Measurements from ENCODE around the gene FANCB. TPM values are rescaled to one million over a fixed set of nuclear protein-coding genes. Genes with fewer than 3 reads are reported as not detected.

FANCB gene
- total RNA-seq, 1 experiment from 2014 or later, result 13.6 TPM

DNA sequence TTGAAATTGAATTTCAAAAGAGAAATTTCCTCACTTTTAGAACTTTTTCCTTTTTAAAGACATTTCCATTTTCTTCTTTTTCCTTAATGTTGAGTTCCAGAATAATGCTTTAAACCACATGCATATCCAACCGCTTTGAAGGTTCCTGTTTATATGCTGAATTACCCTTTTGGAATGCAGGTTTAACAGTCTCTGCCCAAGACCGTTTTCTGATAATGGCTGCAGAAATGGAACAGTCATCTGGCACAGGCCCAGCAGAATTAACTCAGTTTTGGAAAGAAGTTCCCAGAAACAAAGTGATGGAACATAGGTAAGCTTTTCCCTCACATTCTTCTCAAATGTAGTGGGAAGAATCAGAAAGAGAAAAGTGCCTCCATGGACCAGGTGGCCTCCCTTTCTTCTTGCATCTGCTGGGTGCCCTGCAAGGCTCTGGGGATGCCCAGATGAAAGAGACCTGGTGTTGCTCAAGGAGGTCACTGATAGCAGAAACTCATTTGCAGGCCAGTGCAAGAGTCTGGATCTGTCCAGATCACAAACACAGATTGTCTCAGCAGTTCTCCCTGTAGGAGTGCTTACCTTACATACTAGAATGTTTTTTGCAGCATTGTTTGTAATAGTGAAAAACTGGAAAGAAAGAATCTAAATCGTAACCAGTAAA, 43.3 kb upstream of the FANCB start:
- no TSS peak for BruUV-seq (replicated peaks)
- DNase-seq, result no peak
- Mint-ChIP-seq H3K4me3 (ENCODE audit: low read depth, unreplicated experiment) (no peak overlapping the region), H3K36me3 (ENCODE audit: insufficient read depth, unreplicated experiment) (peaks cover 4% of the 10 kb centered on the region), H3K27me3 (ENCODE audit: unreplicated experiment) (no peaks in the 10 kb centered on the region), H3K27ac (ENCODE audit: unreplicated experiment) (no peak overlapping the region), H3K9me3 (ENCODE audit: low read depth, unreplicated experiment) (no peaks in the 10 kb centered on the region), H3K4me1 (ENCODE audit: low read depth, unreplicated experiment) (no peaks in the 10 kb centered on the region)
- TF ChIP-seq, protein P1, sequence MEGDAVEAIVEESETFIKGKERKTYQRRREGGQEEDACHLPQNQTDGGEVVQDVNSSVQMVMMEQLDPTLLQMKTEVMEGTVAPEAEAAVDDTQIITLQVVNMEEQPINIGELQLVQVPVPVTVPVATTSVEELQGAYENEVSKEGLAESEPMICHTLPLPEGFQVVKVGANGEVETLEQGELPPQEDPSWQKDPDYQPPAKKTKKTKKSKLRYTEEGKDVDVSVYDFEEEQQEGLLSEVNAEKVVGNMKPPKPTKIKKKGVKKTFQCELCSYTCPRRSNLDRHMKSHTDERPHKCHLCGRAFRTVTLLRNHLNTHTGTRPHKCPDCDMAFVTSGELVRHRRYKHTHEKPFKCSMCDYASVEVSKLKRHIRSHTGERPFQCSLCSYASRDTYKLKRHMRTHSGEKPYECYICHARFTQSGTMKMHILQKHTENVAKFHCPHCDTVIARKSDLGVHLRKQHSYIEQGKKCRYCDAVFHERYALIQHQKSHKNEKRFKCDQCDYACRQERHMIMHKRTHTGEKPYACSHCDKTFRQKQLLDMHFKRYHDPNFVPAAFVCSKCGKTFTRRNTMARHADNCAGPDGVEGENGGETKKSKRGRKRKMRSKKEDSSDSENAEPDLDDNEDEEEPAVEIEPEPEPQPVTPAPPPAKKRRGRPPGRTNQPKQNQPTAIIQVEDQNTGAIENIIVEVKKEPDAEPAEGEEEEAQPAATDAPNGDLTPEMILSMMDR (IDR thresholded peaks at IDR 0.05; ENCODE audit: unreplicated experiment), result no peak
- CTCF ChIA-PET, result no interaction called here
- intact Hi-C loops (cut with micrococcal nuclease; ENCODE audit: unreplicated experiment), result no loop called here

DNA sequence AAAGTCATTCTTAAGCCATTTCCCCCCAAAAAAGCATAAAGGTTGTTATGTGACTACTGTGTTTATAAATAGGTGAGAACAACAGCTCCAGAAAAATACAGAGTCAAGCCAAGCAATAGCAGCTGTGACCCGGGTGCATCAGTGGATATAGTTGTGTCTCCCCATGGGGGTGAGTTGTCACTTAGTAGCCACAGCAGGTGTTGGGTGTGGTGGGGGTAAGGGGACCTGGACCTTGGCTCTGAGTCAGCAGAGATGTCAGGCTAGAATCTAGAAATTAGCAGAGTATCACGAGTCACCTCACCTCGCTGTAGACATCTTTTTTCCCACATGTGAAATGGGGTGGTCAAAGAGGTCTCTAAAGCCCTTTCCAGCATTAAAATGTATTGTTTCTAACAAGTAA, 42.7 kb upstream of the FANCB start:
- intact Hi-C loops (cut with micrococcal nuclease; ENCODE audit: unreplicated experiment), result no loop called here
- no TSS peak for BruUV-seq (replicated peaks)
- Mint-ChIP-seq H3K9me3 (ENCODE audit: low read depth, unreplicated experiment) (no peaks in the 10 kb centered on the region), H3K27me3 (ENCODE audit: unreplicated experiment) (no peaks in the 10 kb centered on the region), H3K4me1 (ENCODE audit: low read depth, unreplicated experiment) (no peaks in the 10 kb centered on the region), H3K4me3 (ENCODE audit: low read depth, unreplicated experiment) (no peak overlapping the region), H3K36me3 (ENCODE audit: insufficient read depth, unreplicated experiment) (peaks cover 4% of the 10 kb centered on the region), H3K27ac (ENCODE audit: unreplicated experiment) (no peak overlapping the region)
- CTCF ChIA-PET, result no interaction called here
- TF ChIP-seq, protein P1 (IDR thresholded peaks at IDR 0.05; ENCODE audit: unreplicated experiment), result no peak
- DNase-seq, result no peak

DNA sequence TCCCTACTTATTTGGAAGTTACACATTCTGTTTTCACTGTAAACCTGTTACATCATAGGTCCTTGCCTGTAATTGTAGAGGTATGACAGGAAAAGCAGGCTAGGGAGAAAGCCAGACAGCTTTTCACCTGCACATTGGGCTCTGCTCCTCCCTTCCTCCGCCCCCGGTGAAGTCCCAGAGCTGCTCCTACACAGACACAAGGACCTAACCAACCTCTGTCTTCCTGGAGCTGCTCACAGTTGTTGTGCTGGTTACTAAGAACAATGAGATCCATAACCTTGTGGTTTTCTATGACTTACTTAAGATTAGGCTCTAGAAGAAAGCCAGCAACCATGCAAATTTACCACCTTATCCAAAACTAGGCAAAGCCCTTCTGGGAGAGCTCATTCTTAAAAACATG, 40.4 kb upstream of the FANCB start:
- DNase-seq, result no peak
- intact Hi-C loops (cut with micrococcal nuclease; ENCODE audit: unreplicated experiment), result no loop called here
- H3K4me3 Mint-ChIP-seq (ENCODE audit: low read depth, unreplicated experiment), result no peak overlapping the region
- TF ChIP-seq, protein P1 (IDR thresholded peaks at IDR 0.05; ENCODE audit: unreplicated experiment), result no peak
- peaks cover 4% of the 10 kb centered on the region for H3K36me3 Mint-ChIP-seq (ENCODE audit: insufficient read depth, unreplicated experiment)
- H3K27me3 Mint-ChIP-seq (ENCODE audit: unreplicated experiment), result no peaks in the 10 kb centered on the region
- no TSS peak for BruUV-seq (replicated peaks)
- CTCF ChIA-PET, result no interaction called here
- H3K27ac Mint-ChIP-seq (ENCODE audit: unreplicated experiment), result no peak overlapping the region
- H3K9me3 Mint-ChIP-seq (ENCODE audit: low read depth, unreplicated experiment), result no peaks in the 10 kb centered on the region
- H3K4me1 Mint-ChIP-seq (ENCODE audit: low read depth, unreplicated experiment), result no peaks in the 10 kb centered on the region

DNA sequence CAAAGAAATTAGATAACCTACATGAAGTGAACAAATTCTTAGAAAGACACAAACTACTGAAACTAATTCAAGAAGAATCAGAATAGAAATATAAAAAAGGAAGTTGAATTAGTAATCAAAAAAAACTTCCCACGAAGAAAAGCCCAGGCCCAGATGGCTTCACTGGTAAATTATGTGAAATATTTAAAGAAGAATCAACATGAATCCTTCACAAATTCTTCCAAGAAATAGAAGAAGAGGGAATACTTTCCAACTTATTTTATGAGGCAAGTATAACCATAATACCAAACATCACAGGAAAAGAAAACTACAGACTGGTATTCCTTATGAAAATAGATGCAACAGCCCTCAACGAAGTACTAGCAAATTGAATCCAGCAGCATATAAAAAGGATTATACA, 31.0 kb upstream of the FANCB start:
- no peak for DNase-seq
- H3K27ac Mint-ChIP-seq (ENCODE audit: unreplicated experiment), result no peak overlapping the region
- peaks cover 6% of the 10 kb centered on the region for H3K36me3 Mint-ChIP-seq (ENCODE audit: insufficient read depth, unreplicated experiment)
- no peak overlapping the region for H3K4me3 Mint-ChIP-seq (ENCODE audit: low read depth, unreplicated experiment)
- no peaks in the 10 kb centered on the region for H3K4me1 Mint-ChIP-seq (ENCODE audit: low read depth, unreplicated experiment)
- CTCF ChIA-PET, result no interaction called here
- no peaks in the 10 kb centered on the region for H3K9me3 Mint-ChIP-seq (ENCODE audit: low read depth, unreplicated experiment)
- intact Hi-C loops (cut with micrococcal nuclease; ENCODE audit: unreplicated experiment), result no loop called here
- no TSS peak for BruUV-seq (replicated peaks)
- no peaks in the 10 kb centered on the region for H3K27me3 Mint-ChIP-seq (ENCODE audit: unreplicated experiment)
- TF ChIP-seq, protein P1 (IDR thresholded peaks at IDR 0.05; ENCODE audit: unreplicated experiment), result no peak
